ENCODE measurements around the gene DPEP1. TPM values are rescaled to one million over a fixed set of nuclear protein-coding genes. Genes with fewer than 3 reads are reported as not detected.

The DPEP1 gene
- total and polyA plus RNA-seq, 2 donors (not counting 1 experiment from before 2014, with no cell fraction given): not detected

DNA sequence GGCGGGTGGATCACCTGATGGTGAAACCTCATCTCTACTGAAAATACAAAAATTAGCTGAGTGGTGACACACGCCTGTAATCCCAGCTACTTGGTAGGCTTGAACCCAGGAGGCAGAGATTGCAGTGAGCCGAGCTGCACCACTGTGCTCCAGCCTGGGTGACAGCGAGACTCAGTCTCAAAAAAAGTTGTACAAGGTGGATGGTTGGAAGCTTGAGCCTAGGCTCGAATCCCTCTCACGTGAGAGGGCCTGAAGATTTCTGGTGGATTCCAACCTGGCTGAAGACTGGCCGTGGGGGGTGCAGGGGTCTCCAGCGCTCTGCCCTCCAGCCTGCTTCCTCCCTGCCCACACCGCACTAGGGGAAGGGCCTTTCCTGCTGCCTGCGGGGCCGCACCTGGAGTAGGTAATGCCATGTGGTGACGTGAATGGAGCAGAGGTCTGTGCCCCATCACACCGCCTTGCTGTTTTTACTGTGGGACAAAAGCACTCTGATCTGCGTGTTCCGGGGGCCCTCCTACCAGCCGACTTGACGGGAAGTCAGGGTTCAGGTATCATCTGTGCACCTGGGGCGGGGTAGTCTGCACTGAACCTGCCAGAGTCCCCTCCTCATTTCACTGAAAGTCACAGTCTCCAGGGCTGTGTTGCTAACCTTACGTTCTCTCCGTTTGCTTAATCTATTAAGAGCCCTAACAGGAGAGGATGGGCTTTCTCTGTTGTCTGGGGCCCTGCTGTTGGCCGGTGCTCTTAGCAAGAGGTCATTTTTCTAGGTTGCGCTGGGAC is 48.8 kb upstream of the DPEP1 start:
- Mint-ChIP-seq H3K9me3 (ENCODE audit: insufficient read depth) (no peaks in the 10 kb centered on the region), H3K4me1 (peaks cover 48% of the 10 kb centered on the region), H3K4me3 (no peak overlapping the region), H3K27ac (peak overlapping the region; percentile 37), H3K27me3 (no peaks in the 10 kb centered on the region)
- intact Hi-C loops (cut with micrococcal nuclease): loop anchor here (5.0 to 10.0 kb wide), 2 partner anchors 123 to 880 kb away; partner anchors contain the start of genes CDK10 and SNAI3
- ChIA-PET POLR2A (interaction anchor here (0.7 to 1.7 kb wide), 3 partner anchors 11 to 318 kb away, joined by 3 to 9 read pairs (median 3); partner anchors contain the start of gene CPNE7), CTCF (no interaction called here)
- ATAC-seq (ENCODE audit: low read depth): no peak
- Histone ChIP-seq H3K79me2 (ENCODE audit: control insufficient read depth, insufficient read depth, low read length) (peaks cover 19% of the 10 kb centered on the region), H2AFZ (ENCODE audit: insufficient read depth, low read depth, low read length, poor library complexity, severe bottlenecking) (no peak overlapping the region), H3K4me3 (ENCODE audit: control extremely low read depth in 1 of 5, extremely low read depth in 1 of 5, insufficient read depth in 1 of 5, low read depth in 2 of 5, low read length in 4 of 5) (no peak overlapping the region), H3K27me3 (replicated peaks in 1 of 4; ENCODE audit: control extremely low read depth in 1 of 4, control insufficient read depth in 3 of 4, insufficient read depth in 4 of 4, low read length in 3 of 4) (peaks cover 0 to 2% (median 0%) of the 10 kb centered on the region in 4 experiments), H4K20me1 (ENCODE audit: control insufficient read depth, insufficient read depth, low read length, poor library complexity, severe bottlenecking) (peaks cover 59% of the 10 kb centered on the region), H3K9me3 (ENCODE audit: control extremely low read depth in 1 of 3, control insufficient read depth in 2 of 3, insufficient read depth in 1 of 3, low read length in 2 of 3) (no peaks in the 10 kb centered on the region), H3K4me1 (ENCODE audit: control insufficient read depth in 2 of 2, insufficient read depth in 2 of 2, low read length in 2 of 2) (peaks cover 40 to 44% of the 10 kb centered on the region in 2 donors), H3K27ac (ENCODE audit: low read length in 2 of 2) (no peak overlapping the region), H3K4me2 (replicated peaks; ENCODE audit: low read depth, low read length, poor library complexity, severe bottlenecking) (peak overlapping the region; percentile 79), H3K36me3 (replicated peaks in 1 of 2; ENCODE audit: control extremely low read depth in 1 of 2, control insufficient read depth in 1 of 2, extremely low read depth in 1 of 2, insufficient read depth in 2 of 2, low read length in 1 of 2) (peaks cover 4 to 40% of the 10 kb centered on the region in 2 experiments), H3K9ac (ENCODE audit: low read length) (no peak overlapping the region)
- DNase-seq: peak; percentile 29
- 75% methylated on average over 18 of the region's 22 CpGs for WGBS (ENCODE audit: insufficient coverage)
- TF ChIP-seq EZH2 (IDR thresholded peaks at IDR 0.05; ENCODE audit: borderline replicate concordance, insufficient read depth, low read depth, low read length, poor library complexity, severe bottlenecking): no peak
- no peak for TF ChIP-seq CTCF (IDR thresholded peaks at IDR 0.05)

- WGBS (ENCODE audit: insufficient coverage): 55% methylated on average over 2 of the region's 3 CpGs
- Mint-ChIP-seq H3K4me1 (peaks cover 46% of the 10 kb centered on the region), H3K27me3 (no peaks in the 10 kb centered on the region), H3K27ac (peak overlapping the region; percentile 59), H3K4me3 (peak overlapping the region; percentile 70), H3K9me3 (ENCODE audit: insufficient read depth) (no peaks in the 10 kb centered on the region)
- H3K4me1 ChIP-seq (ENCODE audit: control insufficient read depth in 2 of 2, insufficient read depth in 2 of 2, low read length in 2 of 2): peaks cover 38 to 41% of the 10 kb centered on the region in 2 donors
- no peaks in the 10 kb centered on the region for H3K9me3 ChIP-seq (ENCODE audit: control extremely low read depth in 1 of 3, control insufficient read depth in 2 of 3, insufficient read depth in 1 of 3, low read length in 2 of 3)
- no peak for ATAC-seq (ENCODE audit: low read depth)
- ChIA-PET POLR2A (no interaction called here), CTCF (interaction anchor here (0.6 to 1.0 kb wide), 2 partner anchors 36 to 56 kb away, joined by 3 read pairs; no protein-coding TSS in a partner anchor)
- TF ChIP-seq EZH2 (IDR thresholded peaks at IDR 0.05; ENCODE audit: borderline replicate concordance, insufficient read depth, low read depth, low read length, poor library complexity, severe bottlenecking): no peak
- no peak for TF ChIP-seq CTCF (IDR thresholded peaks at IDR 0.05)
- H3K9ac ChIP-seq (ENCODE audit: low read length): no peak overlapping the region
- H3K79me2 ChIP-seq (ENCODE audit: control insufficient read depth, insufficient read depth, low read length): peaks cover 15% of the 10 kb centered on the region
- H3K36me3 ChIP-seq (replicated peaks in 1 of 2; ENCODE audit: control extremely low read depth in 1 of 2, control insufficient read depth in 1 of 2, extremely low read depth in 1 of 2, insufficient read depth in 2 of 2, low read length in 1 of 2): peaks cover 4 to 40% of the 10 kb centered on the region in 2 experiments
- H3K27ac ChIP-seq (ENCODE audit: low read length in 2 of 2): no peak overlapping the region
- H4K20me1 ChIP-seq (ENCODE audit: control insufficient read depth, insufficient read depth, low read length, poor library complexity, severe bottlenecking): peaks cover 59% of the 10 kb centered on the region
- no peak for DNase-seq
- peak overlapping the region; percentile 79 for H3K4me2 ChIP-seq (replicated peaks; ENCODE audit: low read depth, low read length, poor library complexity, severe bottlenecking)
- H3K27me3 ChIP-seq (replicated peaks in 1 of 4; ENCODE audit: control extremely low read depth in 1 of 4, control insufficient read depth in 3 of 4, insufficient read depth in 4 of 4, low read length in 3 of 4): peaks cover 0 to 4% (median 0%) of the 10 kb centered on the region in 4 experiments
- H2AFZ ChIP-seq (ENCODE audit: insufficient read depth, low read depth, low read length, poor library complexity, severe bottlenecking): no peak overlapping the region
- intact Hi-C loops (cut with micrococcal nuclease): loop anchor here (10.0 kb wide), 1 partner anchor 880 kb away; the partner anchor contains the start of gene SNAI3
- no peak overlapping the region for H3K4me3 ChIP-seq (ENCODE audit: control extremely low read depth in 1 of 5, extremely low read depth in 1 of 5, insufficient read depth in 1 of 5, low read depth in 2 of 5, low read length in 4 of 5)
These were observed 48.3 kb upstream of the DPEP1 start for GRCh38 chr16:89565256-89565505.
